ENCODE measurements around the gene PNPLA3. TPM values are rescaled to one million over a fixed set of nuclear protein-coding genes. Genes with fewer than 3 reads are reported as not detected.
A peak's percentile ranks its signal among the peaks of the same experiment; 100 is the strongest.

The PNPLA3 gene
- total RNA-seq, 1 donor from 2014 or later = 18.3 TPM

- peak; percentile 75 for DNase-seq (ENCODE audit: low spot score)
- Mint-ChIP-seq H3K9me3 (ENCODE audit: unreplicated experiment) (no peaks in the 10 kb centered on the region), H3K27me3 (ENCODE audit: unreplicated experiment) (peaks cover 11% of the 10 kb centered on the region), H3K27ac (ENCODE audit: unreplicated experiment) (no peak overlapping the region), H3K4me1 (ENCODE audit: unreplicated experiment) (peaks cover 3% of the 10 kb centered on the region), H3K36me3 (ENCODE audit: low read depth, unreplicated experiment) (peaks cover 4% of the 10 kb centered on the region), H3K4me3 (ENCODE audit: unreplicated experiment) (no peak overlapping the region)
- TF ChIP-seq, protein P1, sequence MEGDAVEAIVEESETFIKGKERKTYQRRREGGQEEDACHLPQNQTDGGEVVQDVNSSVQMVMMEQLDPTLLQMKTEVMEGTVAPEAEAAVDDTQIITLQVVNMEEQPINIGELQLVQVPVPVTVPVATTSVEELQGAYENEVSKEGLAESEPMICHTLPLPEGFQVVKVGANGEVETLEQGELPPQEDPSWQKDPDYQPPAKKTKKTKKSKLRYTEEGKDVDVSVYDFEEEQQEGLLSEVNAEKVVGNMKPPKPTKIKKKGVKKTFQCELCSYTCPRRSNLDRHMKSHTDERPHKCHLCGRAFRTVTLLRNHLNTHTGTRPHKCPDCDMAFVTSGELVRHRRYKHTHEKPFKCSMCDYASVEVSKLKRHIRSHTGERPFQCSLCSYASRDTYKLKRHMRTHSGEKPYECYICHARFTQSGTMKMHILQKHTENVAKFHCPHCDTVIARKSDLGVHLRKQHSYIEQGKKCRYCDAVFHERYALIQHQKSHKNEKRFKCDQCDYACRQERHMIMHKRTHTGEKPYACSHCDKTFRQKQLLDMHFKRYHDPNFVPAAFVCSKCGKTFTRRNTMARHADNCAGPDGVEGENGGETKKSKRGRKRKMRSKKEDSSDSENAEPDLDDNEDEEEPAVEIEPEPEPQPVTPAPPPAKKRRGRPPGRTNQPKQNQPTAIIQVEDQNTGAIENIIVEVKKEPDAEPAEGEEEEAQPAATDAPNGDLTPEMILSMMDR (IDR thresholded peaks at IDR 0.05; ENCODE audit: unreplicated experiment) = peak; percentile 74
These were observed 40.5 kb upstream of the PNPLA3 start for GRCh38 chr22:43883012-43883661.

DNA sequence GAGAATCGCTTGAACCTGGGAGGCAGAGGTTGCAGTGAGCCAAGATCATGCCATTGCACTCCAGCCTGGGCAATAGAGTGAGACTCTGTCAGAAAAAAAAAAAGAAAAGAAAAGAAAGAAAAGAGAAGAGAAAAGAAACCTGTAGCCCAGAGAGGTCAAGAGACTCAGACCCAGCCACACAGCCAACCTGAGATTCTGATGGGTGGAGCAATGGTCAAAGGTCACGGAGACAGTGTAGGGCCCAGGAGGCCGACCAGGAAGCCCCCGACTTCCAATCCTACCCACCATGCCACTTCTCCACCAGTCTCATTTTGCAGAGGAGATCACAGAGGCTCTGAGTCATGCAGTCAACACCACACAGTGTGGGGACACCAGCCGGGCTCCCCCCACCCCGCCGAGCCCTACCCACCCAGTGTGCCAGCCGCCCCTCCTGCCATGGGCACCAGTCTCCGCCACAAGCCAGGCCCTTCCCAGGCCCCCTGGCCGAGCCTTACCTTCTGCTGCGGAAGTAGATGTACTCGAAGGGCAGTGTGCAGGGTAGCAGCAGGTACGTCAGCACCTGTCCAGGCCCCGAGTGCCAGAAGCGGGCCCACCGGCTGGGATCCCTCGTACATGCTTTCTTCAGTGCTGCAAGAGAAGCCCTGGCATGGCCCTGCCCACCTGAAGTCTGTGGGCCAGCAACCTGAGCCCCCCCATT, 39.7 kb upstream of the PNPLA3 start:
- H3K4me1 Mint-ChIP-seq (ENCODE audit: unreplicated experiment) = peaks cover 3% of the 10 kb centered on the region
- TF ChIP-seq, protein P1 (IDR thresholded peaks at IDR 0.05; ENCODE audit: unreplicated experiment) = no peak
- H3K27me3 Mint-ChIP-seq (ENCODE audit: unreplicated experiment) = peaks cover 11% of the 10 kb centered on the region
- H3K4me3 Mint-ChIP-seq (ENCODE audit: unreplicated experiment) = no peak overlapping the region
- no peak for DNase-seq (ENCODE audit: low spot score)
- peaks cover 4% of the 10 kb centered on the region for H3K36me3 Mint-ChIP-seq (ENCODE audit: low read depth, unreplicated experiment)
- H3K9me3 Mint-ChIP-seq (ENCODE audit: unreplicated experiment) = no peaks in the 10 kb centered on the region
- no peak overlapping the region for H3K27ac Mint-ChIP-seq (ENCODE audit: unreplicated experiment)

GRCh38 chr22:43884600-43885318, 38.8 kb upstream of the PNPLA3 start:
- Mint-ChIP-seq H3K4me3 (ENCODE audit: unreplicated experiment) (no peak overlapping the region), H3K4me1 (ENCODE audit: unreplicated experiment) (peaks cover 3% of the 10 kb centered on the region), H3K9me3 (ENCODE audit: unreplicated experiment) (no peaks in the 10 kb centered on the region), H3K27ac (ENCODE audit: unreplicated experiment) (no peak overlapping the region), H3K27me3 (ENCODE audit: unreplicated experiment) (peaks cover 11% of the 10 kb centered on the region), H3K36me3 (ENCODE audit: low read depth, unreplicated experiment) (peaks cover 4% of the 10 kb centered on the region)
- DNase-seq (ENCODE audit: low spot score) = peak; percentile 76
- TF ChIP-seq, protein P1 (IDR thresholded peaks at IDR 0.05; ENCODE audit: unreplicated experiment) = peak; percentile 85

- H3K4me1 Mint-ChIP-seq (ENCODE audit: unreplicated experiment) = peaks cover 3% of the 10 kb centered on the region
- no peak overlapping the region for H3K27ac Mint-ChIP-seq (ENCODE audit: unreplicated experiment)
- no peak for DNase-seq (ENCODE audit: low spot score)
- H3K27me3 Mint-ChIP-seq (ENCODE audit: unreplicated experiment) = peaks cover 11% of the 10 kb centered on the region
- H3K9me3 Mint-ChIP-seq (ENCODE audit: unreplicated experiment) = no peaks in the 10 kb centered on the region
- H3K4me3 Mint-ChIP-seq (ENCODE audit: unreplicated experiment) = no peak overlapping the region
- peaks cover 4% of the 10 kb centered on the region for H3K36me3 Mint-ChIP-seq (ENCODE audit: low read depth, unreplicated experiment)
- TF ChIP-seq, protein P1 (IDR thresholded peaks at IDR 0.05; ENCODE audit: unreplicated experiment) = peak; percentile 19
These were observed 38.3 kb upstream of the PNPLA3 start for GRCh38 chr22:43885319-43885671.
